ENCODE measurements around the gene CENPN. TPM values are rescaled to one million over a fixed set of nuclear protein-coding genes. Genes with fewer than 3 reads are reported as not detected.

CENPN gene
- total RNA-seq, 1 donor from 2014 or later = 31.0 TPM

DNA sequence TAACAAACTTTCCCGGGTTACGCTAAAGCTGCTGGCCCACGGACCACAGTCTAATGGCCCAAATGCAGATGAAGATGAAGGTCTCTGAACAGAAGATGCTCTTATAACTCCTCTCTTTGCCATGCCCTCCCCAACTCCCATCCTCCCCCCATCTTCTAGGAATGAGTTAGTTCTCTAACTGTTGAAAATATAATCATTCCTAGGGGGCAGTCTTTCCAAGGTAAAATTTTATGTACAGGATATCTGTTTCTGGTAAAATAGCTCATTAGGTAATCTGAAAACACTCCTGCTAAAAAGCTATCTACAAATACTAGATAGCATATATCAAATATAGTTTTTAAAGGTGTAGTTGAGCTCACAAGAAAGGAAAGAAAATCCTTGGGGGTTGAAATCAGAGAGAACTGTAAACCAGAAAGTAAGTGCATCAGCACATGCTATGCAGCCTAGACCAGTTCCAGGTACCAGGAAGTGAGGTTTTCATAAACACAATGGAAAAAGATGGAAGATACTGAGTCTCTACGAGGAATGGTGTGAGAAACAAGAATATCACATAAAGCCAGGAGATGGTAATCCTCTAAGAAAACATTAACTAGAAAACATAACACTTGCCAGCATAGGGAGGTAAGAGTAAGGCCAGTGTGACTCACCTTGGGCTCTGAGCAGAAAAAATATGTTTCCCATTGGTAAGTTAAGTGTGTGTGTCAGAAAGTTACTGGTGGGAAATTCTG is 38.5 kb upstream of the CENPN start:
- H3K27ac Mint-ChIP-seq = no peak overlapping the region
- no peak overlapping the region for H3K4me3 Mint-ChIP-seq
- peaks cover 5% of the 10 kb centered on the region for H3K36me3 Mint-ChIP-seq
- TF ChIP-seq, protein P1, sequence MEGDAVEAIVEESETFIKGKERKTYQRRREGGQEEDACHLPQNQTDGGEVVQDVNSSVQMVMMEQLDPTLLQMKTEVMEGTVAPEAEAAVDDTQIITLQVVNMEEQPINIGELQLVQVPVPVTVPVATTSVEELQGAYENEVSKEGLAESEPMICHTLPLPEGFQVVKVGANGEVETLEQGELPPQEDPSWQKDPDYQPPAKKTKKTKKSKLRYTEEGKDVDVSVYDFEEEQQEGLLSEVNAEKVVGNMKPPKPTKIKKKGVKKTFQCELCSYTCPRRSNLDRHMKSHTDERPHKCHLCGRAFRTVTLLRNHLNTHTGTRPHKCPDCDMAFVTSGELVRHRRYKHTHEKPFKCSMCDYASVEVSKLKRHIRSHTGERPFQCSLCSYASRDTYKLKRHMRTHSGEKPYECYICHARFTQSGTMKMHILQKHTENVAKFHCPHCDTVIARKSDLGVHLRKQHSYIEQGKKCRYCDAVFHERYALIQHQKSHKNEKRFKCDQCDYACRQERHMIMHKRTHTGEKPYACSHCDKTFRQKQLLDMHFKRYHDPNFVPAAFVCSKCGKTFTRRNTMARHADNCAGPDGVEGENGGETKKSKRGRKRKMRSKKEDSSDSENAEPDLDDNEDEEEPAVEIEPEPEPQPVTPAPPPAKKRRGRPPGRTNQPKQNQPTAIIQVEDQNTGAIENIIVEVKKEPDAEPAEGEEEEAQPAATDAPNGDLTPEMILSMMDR (conservative IDR thresholded peaks at IDR 0.05) = no peak
- no peaks in the 10 kb centered on the region for H3K4me1 Mint-ChIP-seq (ENCODE audit: unreplicated experiment)
- no peaks in the 10 kb centered on the region for H3K9me3 Mint-ChIP-seq
- no peaks in the 10 kb centered on the region for H3K27me3 Mint-ChIP-seq
- DNase-seq (ENCODE audit: extremely low spot score, unreplicated experiment) = no peak

DNA sequence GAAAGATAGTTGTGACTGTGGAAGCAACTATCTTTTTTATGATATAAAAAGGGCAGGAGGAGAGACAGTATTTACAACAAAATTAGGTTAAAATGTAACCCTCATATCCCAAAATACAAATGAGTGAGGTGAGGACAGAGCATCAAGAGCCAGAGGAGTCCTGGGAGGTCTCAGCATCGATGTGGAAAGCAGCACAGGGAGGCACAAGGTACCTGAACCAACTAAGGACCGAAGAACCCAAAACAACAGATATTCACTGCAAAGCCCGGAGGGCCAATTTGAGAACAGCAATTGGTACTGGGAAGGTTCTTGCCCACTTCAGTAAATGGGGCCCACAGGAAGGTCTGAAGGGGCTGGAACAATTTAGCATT is 37.9 kb upstream of the CENPN start:
- Mint-ChIP-seq H3K4me1 (ENCODE audit: unreplicated experiment) (no peaks in the 10 kb centered on the region), H3K4me3 (no peak overlapping the region), H3K36me3 (peaks cover 5% of the 10 kb centered on the region), H3K27ac (no peak overlapping the region), H3K9me3 (no peaks in the 10 kb centered on the region), H3K27me3 (no peaks in the 10 kb centered on the region)
- no peak for DNase-seq (ENCODE audit: extremely low spot score, unreplicated experiment)
- TF ChIP-seq, protein P1 (conservative IDR thresholded peaks at IDR 0.05) = no peak

DNA sequence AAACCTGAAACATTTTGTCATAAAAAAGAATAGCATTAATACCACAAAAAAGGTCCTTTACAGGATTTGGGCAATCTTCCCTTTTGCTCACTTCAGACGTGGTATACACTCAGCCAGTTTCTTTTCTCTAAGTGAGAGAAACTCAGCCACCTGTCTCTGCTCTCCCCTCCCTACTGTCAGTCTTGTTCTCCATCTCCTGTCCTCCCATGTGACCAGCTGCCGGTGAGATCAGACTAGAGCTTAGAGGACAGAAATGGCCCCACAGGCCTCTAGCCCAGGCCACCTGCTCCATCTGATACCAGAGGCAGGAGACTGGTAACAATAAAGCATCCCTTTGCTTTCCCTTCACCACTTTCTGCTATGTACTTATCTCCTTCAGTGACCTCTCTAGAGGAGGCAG is 35.2 kb upstream of the CENPN start:
- DNase-seq (ENCODE audit: extremely low spot score, unreplicated experiment) = no peak
- Mint-ChIP-seq H3K27ac (no peak overlapping the region), H3K27me3 (no peaks in the 10 kb centered on the region), H3K4me1 (ENCODE audit: unreplicated experiment) (no peaks in the 10 kb centered on the region), H3K9me3 (no peaks in the 10 kb centered on the region), H3K4me3 (no peak overlapping the region), H3K36me3 (peaks cover 8% of the 10 kb centered on the region)
- TF ChIP-seq, protein P1 (conservative IDR thresholded peaks at IDR 0.05) = no peak

DNA sequence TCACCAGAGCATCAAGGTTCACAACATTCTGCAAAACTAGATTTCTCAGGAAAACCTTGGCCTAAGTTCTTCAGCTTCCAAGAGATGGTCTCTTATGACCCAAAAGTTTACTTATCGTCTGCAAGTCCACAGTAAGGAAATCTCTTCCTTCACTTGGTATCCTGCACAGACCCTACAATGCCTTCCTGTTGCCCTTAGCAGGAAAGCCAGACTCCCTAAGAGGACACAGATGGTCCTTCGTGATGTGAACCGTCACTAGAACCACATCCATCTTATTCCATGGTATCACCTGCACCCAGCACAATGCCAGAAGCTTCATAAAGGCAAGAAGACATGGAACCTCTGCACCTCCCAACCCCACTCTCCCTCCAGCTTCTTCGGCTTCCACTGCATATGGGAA is 34.4 kb upstream of the CENPN start:
- no peaks in the 10 kb centered on the region for H3K27me3 Mint-ChIP-seq

DNA sequence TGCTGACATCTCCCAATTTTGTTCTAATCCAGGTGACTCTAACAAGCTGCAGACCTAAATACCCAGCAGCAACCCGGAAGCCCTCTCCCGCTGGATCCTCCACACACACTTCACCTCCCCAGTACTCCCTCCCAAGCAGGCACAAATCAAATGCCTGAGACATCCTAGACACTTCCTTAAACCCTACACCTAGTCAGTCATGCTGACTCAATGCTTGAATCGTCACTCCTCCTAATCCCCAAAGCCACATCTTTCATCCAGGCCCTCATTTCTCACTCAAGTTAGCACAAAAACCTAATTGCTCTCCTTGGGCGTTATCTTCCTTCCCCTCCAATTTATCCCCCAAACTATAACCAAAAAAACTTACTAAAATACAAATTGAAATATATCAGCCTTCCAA is 33.0 kb upstream of the CENPN start:
- Mint-ChIP-seq H3K9me3 (no peaks in the 10 kb centered on the region), H3K27ac (no peak overlapping the region), H3K4me1 (ENCODE audit: unreplicated experiment) (no peaks in the 10 kb centered on the region), H3K36me3 (peaks cover 11% of the 10 kb centered on the region), H3K27me3 (no peaks in the 10 kb centered on the region), H3K4me3 (no peak overlapping the region)
- DNase-seq (ENCODE audit: extremely low spot score, unreplicated experiment) = no peak
- TF ChIP-seq, protein P1 (conservative IDR thresholded peaks at IDR 0.05) = no peak

More for the DNA sequence above, 34.4 kb upstream of the CENPN start:
- Mint-ChIP-seq H3K9me3 (no peaks in the 10 kb centered on the region), H3K4me3 (no peak overlapping the region), H3K4me1 (ENCODE audit: unreplicated experiment) (no peaks in the 10 kb centered on the region), H3K27ac (no peak overlapping the region), H3K36me3 (peaks cover 13% of the 10 kb centered on the region)
- TF ChIP-seq, protein P1 (conservative IDR thresholded peaks at IDR 0.05) = no peak
- no peak for DNase-seq (ENCODE audit: extremely low spot score, unreplicated experiment)

Data from type B pancreatic cell (in vitro differentiated cells).